ENCODE data around the gene CROCC2.

The CROCC2 gene

DNA sequence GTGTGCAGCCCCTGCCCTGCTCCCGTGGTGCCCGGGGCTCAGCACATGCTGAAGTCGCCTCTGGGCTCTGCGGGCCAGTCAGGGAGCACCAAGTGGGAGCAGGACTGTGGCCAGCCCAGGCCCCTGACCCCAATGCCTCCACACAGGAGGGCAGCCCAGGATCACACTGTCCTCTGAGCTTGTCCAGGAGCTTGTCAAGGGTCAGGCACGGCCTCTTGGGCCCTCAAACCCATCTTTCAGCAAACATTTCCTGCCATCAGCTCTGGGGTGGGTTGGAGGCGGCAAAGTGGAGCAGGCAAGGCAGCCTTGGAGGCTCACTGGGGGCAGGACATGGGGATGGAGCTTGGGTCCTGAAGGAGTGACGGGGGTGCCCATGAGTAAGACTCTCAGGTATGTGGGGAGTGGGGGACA is 102.6 kb downstream of the CROCC2 start:
- Histone ChIP-seq H3K4me2 (ENCODE audit: low read length) (no peak overlapping the region), H3F3A (ENCODE audit: control insufficient read depth, insufficient read depth) (no peaks in the 10 kb centered on the region), H3K27ac (ENCODE audit: low read depth, low read length) (no peak overlapping the region), H3K9me2 (replicated peaks; ENCODE audit: control insufficient read depth, low read length) (no peaks in the 10 kb centered on the region), H3K4me3 (ENCODE audit: low read length) (no peak overlapping the region), H3K36me3 (ENCODE audit: control insufficient read depth, low read length) (no peaks in the 10 kb centered on the region), H3K9me3 (ENCODE audit: control insufficient read depth, insufficient read depth, low read length) (peaks cover 13% of the 10 kb centered on the region; the same call in 1 of the 2 replicates), H3K79me2 (ENCODE audit: control insufficient read depth, low read length) (no peaks in the 10 kb centered on the region), H4K20me1 (ENCODE audit: control insufficient read depth, insufficient read depth, low read depth, low read length) (no peaks in the 10 kb centered on the region), H3K27me3 (ENCODE audit: control insufficient read depth, low read length) (no peaks in the 10 kb centered on the region), H3K4me1 (ENCODE audit: control insufficient read depth, low read length) (no peaks in the 10 kb centered on the region)
- TF ChIP-seq, protein P1, sequence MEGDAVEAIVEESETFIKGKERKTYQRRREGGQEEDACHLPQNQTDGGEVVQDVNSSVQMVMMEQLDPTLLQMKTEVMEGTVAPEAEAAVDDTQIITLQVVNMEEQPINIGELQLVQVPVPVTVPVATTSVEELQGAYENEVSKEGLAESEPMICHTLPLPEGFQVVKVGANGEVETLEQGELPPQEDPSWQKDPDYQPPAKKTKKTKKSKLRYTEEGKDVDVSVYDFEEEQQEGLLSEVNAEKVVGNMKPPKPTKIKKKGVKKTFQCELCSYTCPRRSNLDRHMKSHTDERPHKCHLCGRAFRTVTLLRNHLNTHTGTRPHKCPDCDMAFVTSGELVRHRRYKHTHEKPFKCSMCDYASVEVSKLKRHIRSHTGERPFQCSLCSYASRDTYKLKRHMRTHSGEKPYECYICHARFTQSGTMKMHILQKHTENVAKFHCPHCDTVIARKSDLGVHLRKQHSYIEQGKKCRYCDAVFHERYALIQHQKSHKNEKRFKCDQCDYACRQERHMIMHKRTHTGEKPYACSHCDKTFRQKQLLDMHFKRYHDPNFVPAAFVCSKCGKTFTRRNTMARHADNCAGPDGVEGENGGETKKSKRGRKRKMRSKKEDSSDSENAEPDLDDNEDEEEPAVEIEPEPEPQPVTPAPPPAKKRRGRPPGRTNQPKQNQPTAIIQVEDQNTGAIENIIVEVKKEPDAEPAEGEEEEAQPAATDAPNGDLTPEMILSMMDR (IDR thresholded peaks at IDR 0.05; ENCODE audit: low read depth, low read length, poor library complexity, severe bottlenecking), result no peak
- TF ChIP-seq EZH2phosphoT487 (IDR thresholded peaks at IDR 0.05; ENCODE audit: borderline replicate concordance, low read length), result no peak

DNA sequence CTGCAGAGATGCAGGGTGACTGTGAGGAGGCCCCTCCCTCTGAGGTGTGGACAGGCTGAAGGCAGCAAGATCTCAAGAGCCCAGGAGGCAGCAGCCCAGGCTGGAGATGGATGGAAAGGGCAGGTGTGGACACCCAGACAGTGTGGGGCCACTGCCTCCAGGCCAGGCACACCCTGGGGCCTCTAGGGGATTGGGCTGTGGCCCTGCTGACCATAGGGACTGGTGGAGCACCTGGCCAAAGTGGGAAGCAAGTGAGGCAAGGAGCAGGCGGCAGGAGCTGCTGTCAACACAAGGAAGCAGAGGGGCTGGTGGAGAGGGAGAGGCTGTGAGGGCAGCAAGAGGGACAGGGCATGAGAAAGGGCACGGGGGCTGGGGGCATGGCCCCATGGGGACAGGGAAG is 103.1 kb downstream of the CROCC2 start:
- H3K79me2 ChIP-seq (ENCODE audit: control insufficient read depth, low read length), result no peaks in the 10 kb centered on the region
- no peaks in the 10 kb centered on the region for H3K9me2 ChIP-seq (replicated peaks; ENCODE audit: control insufficient read depth, low read length)
- no peaks in the 10 kb centered on the region for H3K4me1 ChIP-seq (ENCODE audit: control insufficient read depth, low read length)
- no peaks in the 10 kb centered on the region for H4K20me1 ChIP-seq (ENCODE audit: control insufficient read depth, insufficient read depth, low read depth, low read length)
- TF ChIP-seq, protein P1 (IDR thresholded peaks at IDR 0.05; ENCODE audit: low read depth, low read length, poor library complexity, severe bottlenecking), result no peak
- no peak for TF ChIP-seq EZH2phosphoT487 (IDR thresholded peaks at IDR 0.05; ENCODE audit: borderline replicate concordance, low read length)
- no peaks in the 10 kb centered on the region for H3K27me3 ChIP-seq (ENCODE audit: control insufficient read depth, low read length)
- no peak overlapping the region for H3K27ac ChIP-seq (ENCODE audit: low read depth, low read length)
- peaks cover 9% of the 10 kb centered on the region; the same call in 1 of the 2 replicates for H3K9me3 ChIP-seq (ENCODE audit: control insufficient read depth, insufficient read depth, low read length)
- no peak overlapping the region for H3K4me3 ChIP-seq (ENCODE audit: low read length)
- H3F3A ChIP-seq (ENCODE audit: control insufficient read depth, insufficient read depth), result no peaks in the 10 kb centered on the region
- no peak overlapping the region for H3K4me2 ChIP-seq (ENCODE audit: low read length)
- no peaks in the 10 kb centered on the region for H3K36me3 ChIP-seq (ENCODE audit: control insufficient read depth, low read length)

- no peaks in the 10 kb centered on the region for H4K20me1 ChIP-seq (ENCODE audit: control insufficient read depth, insufficient read depth, low read depth, low read length)
- H3F3A ChIP-seq (ENCODE audit: control insufficient read depth, insufficient read depth), result no peaks in the 10 kb centered on the region
- TF ChIP-seq EZH2phosphoT487 (IDR thresholded peaks at IDR 0.05; ENCODE audit: borderline replicate concordance, low read length), result no peak
- TF ChIP-seq, protein P1 (IDR thresholded peaks at IDR 0.05; ENCODE audit: low read depth, low read length, poor library complexity, severe bottlenecking), result no peak
- no peaks in the 10 kb centered on the region for H3K9me2 ChIP-seq (replicated peaks; ENCODE audit: control insufficient read depth, low read length)
- H3K4me1 ChIP-seq (ENCODE audit: control insufficient read depth, low read length), result no peaks in the 10 kb centered on the region
- 0 out of 2 replicates have a peak, but pooled peaks cover 5% of the 10 kb centered on the region for H3K9me3 ChIP-seq (ENCODE audit: control insufficient read depth, insufficient read depth, low read length)
- H3K79me2 ChIP-seq (ENCODE audit: control insufficient read depth, low read length), result no peaks in the 10 kb centered on the region
- H3K27ac ChIP-seq (ENCODE audit: low read depth, low read length), result no peak overlapping the region
- H3K27me3 ChIP-seq (ENCODE audit: control insufficient read depth, low read length), result no peaks in the 10 kb centered on the region
- H3K4me2 ChIP-seq (ENCODE audit: low read length), result no peak overlapping the region
- H3K4me3 ChIP-seq (ENCODE audit: low read length), result no peak overlapping the region
- no peaks in the 10 kb centered on the region for H3K36me3 ChIP-seq (ENCODE audit: control insufficient read depth, low read length)
Measured at GRCh38 chr2:241009601-241010530, 103.7 kb downstream of the CROCC2 start.
